Lower leg skin (tissue), 4 donors: Measurements from ENCODE around the gene TLX1. TPM values are rescaled to one million over a fixed set of nuclear protein-coding genes. Genes with fewer than 3 reads are reported as not detected.

ENCODE experiments used
- DNase-seq, 2 donors: peaks; one replicate each; pipeline ENCODE4 v3.0.0-alpha.2; 2019; ENCODE audit warnings: low spot score in 2 of 2
- H3K4me3 ChIP-seq: fragments of 200-600 bp; sonication (generic); 2 replicates; pipeline ENCODE4 v1.5.1; 2017; ENCODE audit warnings: mild to moderate bottlenecking, low read depth; ENCODE audit not compliant: poor library complexity, severe bottlenecking
- POLR2A ChIP-seq, 2 donors: fragments of 450-650 bp; IDR thresholded peaks; one replicate each; pipeline ENCODE4 v1.6.1; 2016 to 2017; ENCODE audit warnings: antibody characterized with exemption in 2 of 2, mild to moderate bottlenecking in 1 of 2, moderate library complexity in 1 of 2
- WGBS, 2 donors: methylation state at CpG; one replicate each; pipeline ENCODE4 v1.1.5; 2018; 5-methylcytosine and 5-hydroxymethylcytosine counted together
- intact Hi-C: fragments of 100-400 bp; cut with DNase I; formaldehyde crosslinking; loops from one replicate; pipeline ENCODE4 v1.15.0; 2023; ENCODE audit warnings: low total_unique reads
- total RNA-seq, 4 donors: library from RNA; depleted of rRNA; stranded (reverse); fragments of >200 nt; gene quantifications; one replicate each; pipeline ENCODE4 v1.1.0, GENCODE V29; 2016
- TF ChIP-seq, protein P1 (sequence below), 3 donors: fragments of 450-650 bp; IDR thresholded peaks; one replicate each; pipeline ENCODE4 v1.5.1; 2016; ENCODE audit warnings: antibody characterized with exemption in 3 of 3, mild to moderate bottlenecking in 3 of 3, moderate library complexity in 2 of 3

The TLX1 gene
- total RNA-seq, 4 donors from 2014 or later = 0.15 to 0.25 TPM; not detected in 2

- TF ChIP-seq POLR2A (IDR thresholded peaks at IDR 0.05) = no peak
- TF ChIP-seq, protein P1, sequence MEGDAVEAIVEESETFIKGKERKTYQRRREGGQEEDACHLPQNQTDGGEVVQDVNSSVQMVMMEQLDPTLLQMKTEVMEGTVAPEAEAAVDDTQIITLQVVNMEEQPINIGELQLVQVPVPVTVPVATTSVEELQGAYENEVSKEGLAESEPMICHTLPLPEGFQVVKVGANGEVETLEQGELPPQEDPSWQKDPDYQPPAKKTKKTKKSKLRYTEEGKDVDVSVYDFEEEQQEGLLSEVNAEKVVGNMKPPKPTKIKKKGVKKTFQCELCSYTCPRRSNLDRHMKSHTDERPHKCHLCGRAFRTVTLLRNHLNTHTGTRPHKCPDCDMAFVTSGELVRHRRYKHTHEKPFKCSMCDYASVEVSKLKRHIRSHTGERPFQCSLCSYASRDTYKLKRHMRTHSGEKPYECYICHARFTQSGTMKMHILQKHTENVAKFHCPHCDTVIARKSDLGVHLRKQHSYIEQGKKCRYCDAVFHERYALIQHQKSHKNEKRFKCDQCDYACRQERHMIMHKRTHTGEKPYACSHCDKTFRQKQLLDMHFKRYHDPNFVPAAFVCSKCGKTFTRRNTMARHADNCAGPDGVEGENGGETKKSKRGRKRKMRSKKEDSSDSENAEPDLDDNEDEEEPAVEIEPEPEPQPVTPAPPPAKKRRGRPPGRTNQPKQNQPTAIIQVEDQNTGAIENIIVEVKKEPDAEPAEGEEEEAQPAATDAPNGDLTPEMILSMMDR (IDR thresholded peaks at IDR 0.05) = no peak
- intact Hi-C loops = no loop called here
- 62 to 72% methylated on average over 2 of the region's 2 CpGs for WGBS, 2 donors
- H3K4me3 ChIP-seq = no peak overlapping the region
- DNase-seq = no peak
Observed at GRCh38 chr10:101166430-101166829, 35.3 kb downstream of the TLX1 start.

DNA sequence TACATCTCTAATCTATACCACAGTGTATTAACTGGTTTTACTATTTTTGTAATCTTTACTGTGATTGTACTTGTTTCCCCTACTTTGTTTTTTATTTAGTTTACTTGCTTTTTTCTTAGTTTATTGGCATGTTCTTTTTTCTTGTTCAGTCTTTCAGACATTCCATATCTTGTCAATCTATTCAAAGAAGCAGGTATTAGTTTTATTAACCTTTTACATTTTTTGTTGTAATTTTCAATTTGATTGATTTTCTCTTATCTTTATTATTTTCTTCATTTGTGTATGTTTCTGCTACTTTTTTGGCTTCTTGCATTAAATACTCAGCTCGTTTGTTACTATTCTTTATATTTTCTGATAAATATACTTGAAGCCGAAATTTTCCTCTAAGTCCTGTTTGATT is 41.6 kb downstream of the TLX1 start:
- intact Hi-C loops = no loop called here
- no peak overlapping the region for H3K4me3 ChIP-seq
- WGBS, 2 donors = 69 to 78% methylated on average over 2 of the region's 2 CpGs
- TF ChIP-seq, protein P1 (IDR thresholded peaks at IDR 0.05) = no peak
- no peak for TF ChIP-seq POLR2A (IDR thresholded peaks at IDR 0.05)
- DNase-seq = no peak

DNA sequence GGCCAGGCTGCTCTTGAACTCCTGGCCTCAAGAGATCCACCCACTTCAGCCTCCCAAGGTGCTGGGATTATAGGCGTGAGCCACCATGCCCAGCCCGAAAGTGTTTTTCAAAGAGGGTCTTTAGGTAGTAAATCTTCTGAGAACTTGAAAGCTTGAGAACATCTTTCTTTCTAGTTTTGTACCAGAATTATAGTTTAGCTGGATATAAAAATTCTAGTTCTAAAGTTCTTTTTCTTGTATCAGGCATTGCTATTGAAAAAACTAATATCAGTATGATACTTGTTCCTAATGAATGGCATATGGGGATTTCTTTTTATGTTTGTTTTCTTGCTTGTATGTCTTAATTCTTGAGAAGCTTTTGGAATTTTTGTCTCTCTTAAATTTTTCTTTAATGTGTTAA is 43.2 kb downstream of the TLX1 start:
- no peak overlapping the region for H3K4me3 ChIP-seq
- WGBS, 2 donors = 95 to 97% methylated on average over 2 of the region's 2 CpGs
- intact Hi-C loops = no loop called here
- no peak for DNase-seq
- TF ChIP-seq POLR2A (IDR thresholded peaks at IDR 0.05) = no peak

GRCh38 chr10:101176577-101176976 is 45.5 kb downstream of the TLX1 start:
- intact Hi-C loops = no loop called here
- H3K4me3 ChIP-seq = no peak overlapping the region
- TF ChIP-seq POLR2A (IDR thresholded peaks at IDR 0.05) = no peak
- TF ChIP-seq, protein P1 (IDR thresholded peaks at IDR 0.05) = no peak
- 77 to 84% methylated on average over 4 of the region's 4 CpGs for WGBS, 2 donors
- DNase-seq = no peak

- intact Hi-C loops = no loop called here
- 77 to 83% methylated on average over 2 of the region's 2 CpGs for WGBS, 2 donors
- TF ChIP-seq POLR2A (IDR thresholded peaks at IDR 0.05) = no peak
- TF ChIP-seq, protein P1 (IDR thresholded peaks at IDR 0.05) = no peak
Observed at GRCh38 chr10:101182936-101183335, 51.8 kb downstream of the TLX1 start.

DNA sequence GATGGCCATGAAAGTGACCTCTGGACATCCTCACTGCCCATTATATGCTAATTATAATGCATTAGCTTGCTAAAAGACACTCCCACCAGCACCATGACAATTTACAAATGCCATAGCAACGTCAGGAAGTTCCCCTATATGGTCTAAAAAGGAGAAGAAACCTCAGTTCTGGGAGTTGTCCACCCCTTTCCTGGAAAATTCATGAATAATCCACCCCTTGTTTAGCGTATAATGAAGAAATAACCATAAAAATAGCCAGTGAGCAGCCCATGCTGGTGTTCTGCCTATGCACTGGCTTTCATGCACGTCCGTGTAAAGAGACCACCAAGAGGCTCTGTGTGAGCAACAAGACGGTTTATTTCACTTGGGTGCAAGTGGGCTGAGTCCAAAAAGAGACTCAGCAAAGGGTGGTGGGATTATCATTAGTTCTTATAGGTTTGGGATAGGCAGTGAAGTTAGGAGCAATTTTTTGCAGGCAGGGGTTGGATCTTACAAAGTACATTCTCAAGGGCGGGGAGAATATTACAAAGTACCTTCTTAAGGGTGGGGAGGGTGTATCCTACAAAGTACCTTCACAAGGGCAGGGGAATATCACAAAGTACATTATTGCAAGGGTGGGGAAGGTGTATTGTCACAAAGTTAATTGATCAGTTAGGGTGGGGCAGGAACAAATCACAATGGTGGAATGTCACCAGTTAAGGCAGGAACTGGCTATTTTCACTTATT is 52.5 kb downstream of the TLX1 start:
- H3K4me3 ChIP-seq = no peak overlapping the region
- DNase-seq = no peak
- TF ChIP-seq, protein P1 (IDR thresholded peaks at IDR 0.05) = no peak
- TF ChIP-seq POLR2A (IDR thresholded peaks at IDR 0.05) = no peak
- WGBS, 2 donors = 80 to 82% methylated on average over 6 of the region's 6 CpGs
- intact Hi-C loops = no loop called here

More at GRCh38 chr10:101182936-101183335, 51.8 kb downstream of the TLX1 start:
- DNase-seq = no peak
- no peak overlapping the region for H3K4me3 ChIP-seq

Other genes starting within 250 kb of the TLX1 start
- gene SLF2, start 218.3 kb upstream of the TLX1 start, total RNA-seq = 10 to 100 TPM in 3 of 4 donors, 1 to 10 TPM in 1; 8.3 to 23.3 (median 14.9) TPM
- 10 to 100 TPM; 15.3 to 31.9 (median 23.6) TPM for gene SEMA4G, start 161.8 kb upstream of the TLX1 start, total RNA-seq
- 100 to 1,000 TPM in 2 of 4 donors, 10 to 100 TPM in 2; 82.2 to 132 (median 100) TPM for gene MRPL43, start 143.8 kb upstream of the TLX1 start, total RNA-seq
- gene TWNK, start 143.8 kb upstream of the TLX1 start, total RNA-seq = 1 to 10 TPM; 4.2 to 9.2 (median 6.4) TPM
- 10 to 100 TPM; 58.9 to 81.4 (median 71.2) TPM for gene LZTS2, start 131.5 kb upstream of the TLX1 start, total RNA-seq
- 1 to 10 TPM; 1.5 to 9.0 (median 3.5) TPM for gene PDZD7, start 100.2 kb upstream of the TLX1 start, total RNA-seq
- 100 to 1,000 TPM in 1 of 4 donors, 10 to 100 TPM in 3; 55.5 to 127 (median 79.6) TPM for gene SFXN3, start 100.1 kb upstream of the TLX1 start, total RNA-seq
- 1 to 10 TPM; 2.2 to 6.1 (median 2.7) TPM for gene KAZALD1, start 69.3 kb upstream of the TLX1 start, total RNA-seq
- gene LBX1, start 98.2 kb downstream of the TLX1 start, total RNA-seq = not detected
- gene BTRC, start 222.9 kb downstream of the TLX1 start, total RNA-seq = 10 to 100 TPM; 14.7 to 23.0 (median 16.8) TPM